ENCODE measurements around the gene IFI44. TPM values are rescaled to one million over a fixed set of nuclear protein-coding genes. Genes with fewer than 3 reads are reported as not detected.

IFI44 gene
- total RNA-seq, 1 donor from 2014 or later = 10.7 TPM

GRCh38 chr1:78658901-78659300 lies 9.3 kb downstream of the IFI44 start:
- ATAC-seq = no peak

GRCh38 chr1:78663923-78664322 lies 14.3 kb downstream of the IFI44 start:
- no peak for ATAC-seq

GRCh38 chr1:78664763-78665162 lies 15.1 kb downstream of the IFI44 start:
- ATAC-seq = no peak

GRCh38 chr1:78665809-78666208 lies 16.2 kb downstream of the IFI44 start:
- ATAC-seq = no peak

GRCh38 chr1:78667939-78668338 lies 18.3 kb downstream of the IFI44 start:
- ATAC-seq = no peak

GRCh38 chr1:78668427-78668826 lies 18.8 kb downstream of the IFI44 start:
- no peak for ATAC-seq

- no peak for ATAC-seq
Measured at GRCh38 chr1:78672428-78672827, 22.8 kb downstream of the IFI44 start.

GRCh38 chr1:78673120-78673519 lies 23.5 kb downstream of the IFI44 start:
- no peak for ATAC-seq

GRCh38 chr1:78676347-78676982 lies 26.8 kb downstream of the IFI44 start:
- ATAC-seq = no peak

- ATAC-seq = no peak
Measured at GRCh38 chr1:78676993-78677392, 27.4 kb downstream of the IFI44 start.

- no peak for ATAC-seq
Measured at GRCh38 chr1:78677788-78678187, 28.2 kb downstream of the IFI44 start.

- ATAC-seq = no peak
Measured at GRCh38 chr1:78678324-78678723, 28.7 kb downstream of the IFI44 start.

GRCh38 chr1:78681265-78681664 lies 31.6 kb downstream of the IFI44 start:
- no peak for ATAC-seq

GRCh38 chr1:78682496-78682895 lies 32.9 kb downstream of the IFI44 start:
- ATAC-seq = no peak

GRCh38 chr1:78683079-78683478 lies 33.4 kb downstream of the IFI44 start:
- ATAC-seq = no peak

- no peak for ATAC-seq
Measured at GRCh38 chr1:78687315-78687714, 37.7 kb downstream of the IFI44 start.

GRCh38 chr1:78687914-78688313 lies 38.3 kb downstream of the IFI44 start:
- ATAC-seq = no peak

- no peak for ATAC-seq
Measured at GRCh38 chr1:78688697-78689096, 39.1 kb downstream of the IFI44 start.

GRCh38 chr1:78690516-78690915 lies 40.9 kb downstream of the IFI44 start:
- ATAC-seq = no peak

- no peak for ATAC-seq
Measured at GRCh38 chr1:78691995-78692747, 42.5 kb downstream of the IFI44 start.

GRCh38 chr1:78699813-78700212 lies 50.2 kb downstream of the IFI44 start:
- ATAC-seq = no peak

GRCh38 chr1:78702426-78702825 lies 52.8 kb downstream of the IFI44 start:
- no peak for ATAC-seq

GRCh38 chr1:78703806-78704205 lies 54.2 kb downstream of the IFI44 start:
- no peak for ATAC-seq

GRCh38 chr1:78712467-78713051 lies 62.9 kb downstream of the IFI44 start:
- no peak for ATAC-seq

Data from esophagus mucosa (tissue), 1 donor.